GM21529 (cell line): ENCODE measurements around the gene GDAP1L1.
"Not testable (repeated sequence)": the region's sequence is repeated elsewhere in the genome, so short reads cannot be mapped to it uniquely, and the experiment has no call there.

Experiments used
- ATAC-seq: cut with Tn5 transposase; IDR thresholded peaks from one replicate; pipeline ENCODE4 v1.9.1; 2021; ENCODE audit not compliant: unreplicated experiment

Gene GDAP1L1

DNA sequence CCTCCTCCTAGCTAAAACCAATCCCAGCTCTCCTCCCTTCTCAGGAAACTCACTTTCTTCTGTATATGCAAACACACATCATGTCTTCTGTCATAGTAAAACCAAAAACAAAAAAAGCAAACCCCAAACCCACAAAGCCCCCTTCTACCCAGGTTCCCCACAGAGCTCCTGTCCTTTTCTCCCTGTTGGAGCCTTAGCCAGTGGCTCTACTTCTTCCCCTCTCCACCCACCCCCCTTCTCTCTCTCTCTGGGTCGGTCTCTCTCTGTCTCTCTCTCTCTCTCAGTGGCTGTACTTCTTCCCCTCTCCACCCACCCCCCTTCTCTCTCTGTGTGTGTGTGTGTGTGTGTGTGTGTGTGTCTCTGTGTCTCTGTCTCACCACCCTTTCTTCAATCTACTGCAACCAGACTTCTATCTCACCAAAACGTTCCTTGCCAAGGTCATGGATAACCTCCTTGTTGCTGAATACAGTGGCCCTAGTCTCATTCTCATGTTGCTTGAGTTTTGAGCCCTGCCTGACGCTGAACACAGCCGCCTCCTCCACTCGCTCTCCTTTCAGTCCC lies 27.9 kb upstream of the GDAP1L1 start:
- ATAC-seq = no peak

DNA sequence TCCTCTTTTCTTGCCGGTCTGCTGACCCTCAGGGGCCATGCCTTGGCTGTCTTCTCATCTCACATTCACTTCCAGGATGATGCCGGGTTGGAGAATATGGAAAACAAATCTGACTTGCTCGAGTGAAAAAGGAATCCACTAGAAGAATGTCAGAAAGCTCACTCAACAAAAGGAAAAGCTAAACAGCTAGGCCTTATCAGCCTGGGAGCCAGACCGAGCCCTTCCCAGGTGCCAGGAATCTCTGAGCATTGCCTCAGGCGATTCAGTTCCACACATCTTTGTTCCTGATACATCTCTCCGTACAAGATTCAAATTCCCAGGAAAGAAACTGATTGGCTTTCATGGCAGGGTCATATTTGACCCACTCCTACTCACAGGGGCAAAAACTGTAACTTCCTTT lies 27.3 kb upstream of the GDAP1L1 start:
- no peak for ATAC-seq

DNA sequence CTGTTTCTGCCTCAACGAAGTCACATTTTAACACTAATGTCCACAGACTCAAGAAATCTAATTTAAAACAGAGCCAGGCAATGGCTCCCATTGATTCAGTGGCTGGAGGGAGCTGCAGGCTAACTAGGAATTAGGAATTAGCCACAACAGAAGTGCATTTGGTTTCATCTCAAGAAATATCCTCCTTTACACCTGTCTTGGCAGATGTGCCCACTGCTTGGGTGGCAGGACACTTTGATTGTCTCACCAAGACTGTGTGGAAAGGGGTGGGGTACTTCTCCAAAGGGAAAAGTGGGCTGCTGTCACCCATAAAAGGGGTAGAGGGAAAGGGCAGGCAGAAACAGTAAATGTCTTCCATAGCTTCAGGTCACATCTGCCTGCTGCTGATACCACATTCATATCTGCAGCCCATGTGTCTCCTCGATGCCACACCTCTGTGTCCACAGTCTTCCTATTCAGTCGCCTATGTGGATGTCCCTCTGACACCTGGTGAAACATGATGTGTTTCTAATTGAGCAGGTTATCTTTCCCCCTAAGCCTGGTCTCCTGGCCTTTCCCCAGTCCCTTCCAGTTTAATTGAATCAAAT lies 25.6 kb upstream of the GDAP1L1 start:
- no peak for ATAC-seq

DNA sequence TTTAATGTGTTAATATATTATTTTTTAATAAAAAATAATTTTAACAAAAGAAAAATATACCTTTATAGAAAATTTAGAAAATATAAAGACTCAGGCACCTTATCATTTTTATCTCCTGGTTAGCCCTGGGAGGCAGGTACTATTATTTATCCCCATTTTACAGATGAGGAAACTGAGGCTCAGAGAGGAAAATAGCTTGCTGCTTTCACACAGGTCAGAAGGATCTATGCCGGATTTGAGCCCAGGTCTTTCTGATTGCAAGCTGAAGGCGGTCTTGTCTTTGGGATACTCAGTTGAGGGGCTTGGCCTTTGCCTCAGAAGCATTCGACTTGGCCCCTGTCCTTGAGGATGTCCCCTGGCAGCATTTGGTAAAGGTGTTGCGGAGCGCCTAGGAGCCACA lies 25.1 kb upstream of the GDAP1L1 start:
- no peak for ATAC-seq

DNA sequence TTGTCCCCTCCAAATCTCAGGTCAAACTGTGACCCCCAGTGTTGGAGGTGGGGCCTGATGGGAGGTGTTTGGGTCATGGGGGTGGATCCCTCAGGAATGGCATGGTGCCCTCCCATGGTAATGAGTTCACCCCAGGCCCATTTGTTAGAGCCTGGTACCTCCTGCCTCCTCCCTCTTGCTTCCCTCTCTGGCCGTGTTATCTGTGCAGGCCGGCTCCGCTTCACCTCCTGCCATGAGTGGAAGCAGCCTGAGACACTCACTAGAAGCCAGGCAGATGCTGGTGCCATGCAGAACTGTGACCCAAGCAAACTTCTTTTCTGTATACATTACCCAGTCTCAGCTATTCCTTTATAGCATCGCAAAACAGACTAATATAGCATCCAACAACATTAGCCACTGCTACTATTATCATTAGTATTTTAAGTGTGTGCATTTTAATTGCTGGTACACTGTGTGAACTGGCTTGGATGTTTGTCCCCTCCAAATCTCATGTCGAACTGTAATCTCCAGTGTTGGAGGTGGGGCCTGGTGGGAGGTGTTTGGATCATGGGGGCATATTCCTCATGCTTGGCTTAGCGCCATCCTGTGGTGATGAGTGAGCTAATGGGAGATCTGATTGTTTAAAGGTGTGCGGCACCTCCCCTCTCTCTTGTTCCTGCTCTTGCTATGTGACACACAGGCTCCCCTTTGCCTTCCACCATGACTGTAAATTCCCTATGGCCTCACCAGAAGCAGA lies 24.3 kb upstream of the GDAP1L1 start:
- no peak for ATAC-seq

DNA sequence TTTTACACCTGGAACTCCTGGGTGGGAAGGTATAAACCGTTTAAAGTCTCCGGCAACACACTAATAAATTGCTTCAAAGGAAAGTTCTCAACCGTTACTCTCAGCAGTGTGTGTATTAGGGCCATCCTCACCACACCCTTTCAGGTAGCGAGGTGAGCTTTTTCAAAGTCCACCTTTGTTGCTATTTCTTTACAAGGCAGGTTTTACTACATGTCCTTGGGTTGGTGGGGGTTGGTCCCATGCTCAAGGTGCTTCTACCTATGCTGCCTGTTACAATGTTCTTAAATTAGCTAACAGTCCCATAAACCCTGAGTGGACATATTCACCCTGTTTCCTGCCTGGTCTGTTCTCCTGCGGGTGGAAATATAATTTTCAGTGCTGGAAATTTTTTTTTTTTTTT lies 23.4 kb upstream of the GDAP1L1 start:
- ATAC-seq = no peak

DNA sequence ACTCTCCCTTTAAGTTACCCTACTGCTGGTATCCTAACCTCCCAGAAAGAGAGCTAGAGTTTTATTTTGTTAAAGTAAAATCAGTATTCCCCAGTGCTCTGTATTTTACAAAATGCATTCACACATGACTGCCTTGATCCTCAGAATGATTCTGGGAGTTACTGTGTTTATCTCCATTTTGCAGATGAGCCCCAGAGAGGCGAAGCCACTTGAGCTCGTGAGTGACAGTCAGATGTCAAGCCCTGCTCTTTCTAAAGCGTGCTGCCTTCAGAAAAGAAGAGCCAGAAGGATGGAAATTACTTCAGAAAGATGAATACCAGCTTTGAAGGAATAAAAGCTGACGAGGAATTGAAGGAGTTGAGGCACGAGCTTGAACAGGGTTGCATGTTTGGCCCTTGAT lies 22.5 kb upstream of the GDAP1L1 start:
- no peak for ATAC-seq

DNA sequence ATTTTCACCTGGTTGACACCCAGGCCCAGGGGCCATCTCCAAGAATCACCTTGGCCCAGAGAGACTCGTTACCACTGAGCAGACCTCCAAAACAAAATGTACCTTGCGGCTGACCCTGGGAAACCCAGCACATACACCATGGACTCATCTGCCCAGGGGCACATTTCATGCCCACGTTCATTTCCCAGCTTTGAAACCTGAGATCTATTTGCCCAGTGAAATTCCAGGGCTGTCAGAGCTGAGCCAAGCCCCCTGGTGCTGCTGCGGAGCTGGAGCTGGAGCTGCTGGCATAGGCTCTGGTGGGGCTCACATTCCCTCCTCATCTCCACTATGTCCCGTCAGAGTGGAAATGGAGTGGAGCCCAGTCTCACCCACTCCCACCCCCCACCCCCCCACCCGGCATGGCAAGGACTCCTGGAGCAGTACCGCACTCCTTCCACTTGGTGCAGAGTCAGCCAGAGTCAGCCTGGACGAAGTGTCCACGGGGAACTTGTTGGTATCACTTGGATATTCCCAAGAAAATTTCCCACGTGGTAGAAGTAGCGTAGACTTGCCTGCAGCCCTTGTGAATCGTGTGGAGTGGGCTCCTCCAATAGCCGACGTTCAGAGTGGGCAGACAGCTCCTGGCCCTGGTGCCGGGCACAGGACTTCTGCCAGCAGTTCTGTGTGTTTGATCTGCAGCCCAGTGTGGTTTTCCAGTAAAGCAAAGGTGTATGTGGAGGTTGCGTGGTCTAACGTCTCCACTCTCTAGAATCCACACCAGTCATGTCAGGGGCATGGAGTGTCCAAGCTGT lies 18.4 kb upstream of the GDAP1L1 start:
- ATAC-seq = no peak

DNA sequence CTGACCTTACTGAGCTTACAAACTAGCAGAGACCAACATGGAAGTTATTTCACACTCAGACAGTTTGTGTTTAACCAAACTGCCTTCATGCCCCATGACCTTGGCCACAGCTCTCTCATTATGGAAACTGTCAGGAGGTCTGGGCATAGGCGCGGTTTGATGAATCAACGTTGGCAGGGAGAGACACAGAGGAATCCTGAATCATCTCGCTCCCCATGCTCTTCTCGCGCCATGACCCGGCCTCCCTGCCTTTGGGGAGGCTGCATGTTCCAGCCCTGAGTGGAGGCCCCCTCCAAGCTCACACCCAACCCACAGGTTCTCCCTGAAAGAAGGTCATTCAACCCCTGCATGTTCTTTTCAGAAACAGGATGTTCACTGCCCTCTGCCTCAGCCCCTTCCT lies 15.9 kb upstream of the GDAP1L1 start:
- no peak for ATAC-seq

DNA sequence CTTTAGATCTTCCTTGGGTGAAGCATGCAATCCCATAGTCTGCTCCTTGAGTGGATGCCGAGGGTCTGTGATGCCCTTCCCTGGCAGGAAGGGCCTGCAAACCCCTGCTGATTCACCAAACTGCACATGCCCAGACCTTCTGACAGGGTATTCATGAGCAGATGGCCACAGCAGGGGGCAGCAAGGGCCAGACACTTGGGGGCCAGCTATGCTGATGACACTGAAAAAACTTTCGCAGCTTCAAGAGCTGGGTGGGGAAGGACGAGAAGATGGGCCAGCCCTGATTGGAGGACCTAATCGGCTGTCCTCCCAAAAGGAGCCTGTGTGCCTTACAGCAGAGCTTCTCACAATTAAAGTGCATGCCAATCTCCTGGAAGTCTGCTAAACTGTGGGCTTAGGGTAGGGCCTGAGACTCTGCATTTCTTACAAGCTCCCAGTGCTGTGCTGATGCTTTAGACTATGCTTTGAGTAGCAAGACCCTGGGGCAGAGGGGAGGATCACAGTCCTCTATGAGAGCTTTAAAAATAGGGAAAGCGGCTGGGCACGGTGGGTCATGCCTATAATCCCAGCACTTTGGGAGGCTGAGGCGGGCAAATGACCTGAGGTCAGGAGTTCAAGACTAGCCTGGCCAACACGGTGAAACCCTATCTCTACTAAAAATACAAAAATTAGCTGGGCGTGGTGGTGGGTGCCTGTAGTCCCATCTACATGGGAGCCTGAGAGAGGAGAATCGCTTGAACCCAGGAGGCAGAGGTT lies 15.2 kb upstream of the GDAP1L1 start:
- no peak for ATAC-seq

DNA sequence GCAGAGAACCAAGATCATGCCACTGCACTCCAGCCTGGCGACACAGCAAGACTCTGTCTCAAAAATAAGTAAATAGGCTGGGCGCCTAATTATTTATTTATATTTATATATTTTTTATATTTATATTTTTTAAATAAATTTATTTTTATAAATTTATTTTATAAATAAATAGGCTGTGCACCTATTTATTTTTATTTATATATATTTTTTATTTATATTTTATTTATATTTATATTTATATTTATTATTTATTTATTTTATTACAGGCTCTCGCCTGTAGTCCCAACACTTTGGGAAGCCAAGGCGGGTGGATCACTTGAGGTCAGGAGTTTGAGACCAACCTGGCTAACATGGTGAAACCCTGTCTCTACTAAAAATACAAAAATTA lies 14.6 kb upstream of the GDAP1L1 start:
- ATAC-seq = not testable (repeated sequence)

DNA sequence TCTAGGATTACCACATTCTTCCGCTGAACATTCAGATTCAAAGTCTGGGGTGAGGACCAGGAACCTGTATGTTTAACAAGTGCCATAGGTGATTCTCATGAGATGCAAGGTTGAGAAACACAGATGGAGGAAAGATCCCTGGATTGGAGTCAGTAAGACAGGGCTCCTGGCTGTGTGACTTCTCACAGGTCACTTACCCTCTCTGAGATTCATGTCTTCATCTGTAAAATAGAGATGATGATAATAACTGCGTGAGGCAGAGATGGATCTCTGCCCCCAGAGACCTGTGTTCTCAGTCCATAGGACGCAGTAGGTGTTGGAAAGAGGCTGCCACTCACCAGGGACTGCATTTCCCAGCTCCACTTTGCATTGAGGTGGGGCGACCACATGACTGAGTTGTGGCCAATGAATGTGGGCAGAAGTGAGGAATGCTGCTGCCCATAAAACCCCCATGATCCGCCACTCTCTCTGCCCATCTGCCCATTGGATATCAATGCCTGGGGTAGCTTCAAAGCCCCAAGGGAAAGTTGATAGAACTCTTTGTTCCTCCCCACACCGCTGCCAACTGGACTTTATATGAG lies 13.6 kb upstream of the GDAP1L1 start:
- no peak for ATAC-seq

DNA sequence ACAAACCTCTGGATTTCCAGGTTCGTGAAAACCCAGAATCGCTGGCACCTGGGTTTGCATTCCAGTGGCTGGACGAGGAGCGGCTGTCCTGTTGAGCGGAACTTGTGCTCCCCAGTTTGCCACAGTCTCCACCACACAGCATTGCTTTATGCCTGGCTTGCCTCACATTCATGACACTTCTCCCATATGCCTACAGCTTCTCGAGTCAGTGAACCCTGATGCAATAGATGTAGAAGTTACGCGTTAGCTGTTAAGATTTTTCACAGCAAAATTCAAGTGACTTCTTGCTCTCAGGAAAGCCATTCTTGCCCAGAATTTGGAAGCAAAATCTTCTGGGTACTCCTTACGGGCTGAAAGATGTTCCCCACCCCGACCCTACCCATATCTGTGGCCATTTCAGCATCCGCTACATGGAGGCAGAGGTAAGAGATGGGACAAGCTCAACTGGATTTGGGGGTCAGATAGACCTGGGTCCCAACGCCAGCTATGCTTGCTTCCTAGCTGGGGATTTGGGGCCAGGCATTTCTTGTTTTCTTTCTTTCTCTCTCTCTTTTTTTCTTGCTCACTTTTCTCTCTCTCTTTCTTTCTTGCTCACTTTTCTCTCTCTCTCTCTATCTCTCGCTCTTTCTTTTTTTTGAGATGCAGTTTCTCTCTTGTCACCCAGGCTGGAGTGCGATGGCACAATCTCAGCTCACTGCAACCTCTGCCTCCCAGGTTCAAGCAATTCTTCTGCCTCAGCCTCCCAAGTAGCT lies 12.4 kb upstream of the GDAP1L1 start:
- no peak for ATAC-seq

DNA sequence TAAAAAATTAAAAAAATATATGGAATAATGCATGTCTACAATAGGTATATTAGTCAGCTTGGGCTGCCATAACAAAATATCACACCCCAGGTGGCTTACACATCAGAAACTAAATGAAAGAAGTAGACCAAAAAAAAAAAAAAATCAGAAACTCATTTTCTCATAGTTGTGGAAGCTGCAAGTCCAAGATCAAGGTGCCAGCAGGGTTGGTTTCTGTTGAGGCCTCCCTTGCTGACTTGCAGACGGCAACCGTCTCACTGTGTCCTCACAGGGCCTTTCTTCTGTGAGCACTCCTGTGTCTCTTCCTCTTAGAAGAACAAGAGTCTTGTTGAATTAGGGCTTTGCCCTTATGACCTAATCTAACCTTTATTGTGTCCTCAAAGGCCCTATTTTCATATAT lies 11.4 kb upstream of the GDAP1L1 start:
- ATAC-seq = no peak

DNA sequence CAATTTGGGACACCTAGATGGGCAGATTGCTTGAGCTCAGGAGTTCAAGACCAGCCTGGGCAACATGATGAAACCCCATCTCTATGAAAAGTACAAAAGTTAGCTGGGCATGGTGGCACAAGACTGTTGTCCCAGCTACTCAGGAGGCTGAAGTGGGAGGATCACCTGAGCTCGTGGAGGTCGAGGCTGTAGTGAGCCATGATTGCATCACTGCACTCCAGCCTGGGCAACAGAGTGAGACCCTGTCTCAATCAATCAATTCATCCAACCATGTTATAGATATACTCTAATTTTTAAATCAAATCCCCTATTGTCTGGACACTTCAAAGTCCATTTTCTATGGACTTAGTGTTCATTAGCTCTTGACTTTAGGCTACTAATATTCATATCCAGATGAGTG lies 10.3 kb upstream of the GDAP1L1 start:
- ATAC-seq = not testable (repeated sequence)

DNA sequence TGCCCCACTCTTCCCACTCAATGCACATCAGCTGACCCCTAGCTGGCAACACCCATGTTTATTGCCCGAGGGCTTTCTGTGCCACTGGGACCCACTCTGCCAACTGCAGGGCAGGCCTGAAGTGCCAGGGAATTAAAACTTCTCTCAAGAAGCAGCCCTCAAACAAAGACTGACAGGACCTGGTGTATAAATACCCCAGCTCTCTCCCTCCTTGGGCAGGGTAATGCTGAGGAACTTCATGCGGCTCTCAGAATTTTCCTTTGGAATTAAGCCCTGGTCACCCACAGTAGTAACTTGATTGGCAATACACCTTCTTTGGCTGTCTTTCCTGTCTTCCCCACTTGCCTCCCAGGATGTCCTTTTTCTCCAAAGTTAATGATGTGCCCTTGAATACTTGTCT lies 5.3 kb upstream of the GDAP1L1 start:
- ATAC-seq = no peak

DNA sequence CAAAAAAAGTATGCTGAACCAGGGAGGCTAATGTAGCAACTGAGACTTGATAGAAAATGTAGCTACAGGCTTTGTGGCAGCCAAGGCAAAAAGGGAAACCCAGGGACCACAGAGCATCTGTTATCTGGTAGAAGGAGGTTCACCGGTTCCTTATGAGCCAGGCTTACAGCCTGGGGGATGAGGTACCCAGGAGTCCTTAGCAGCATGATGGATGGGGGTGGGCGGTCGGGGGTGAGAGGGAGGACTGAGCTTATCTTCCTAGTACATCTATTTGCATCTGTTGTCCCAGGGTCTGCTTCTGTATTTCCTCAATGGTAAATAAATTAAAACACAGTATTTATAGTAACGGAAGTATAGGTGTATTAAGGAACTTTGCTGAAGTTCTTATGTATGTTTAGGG lies 1.1 kb upstream of the GDAP1L1 start:
- no peak for ATAC-seq

DNA sequence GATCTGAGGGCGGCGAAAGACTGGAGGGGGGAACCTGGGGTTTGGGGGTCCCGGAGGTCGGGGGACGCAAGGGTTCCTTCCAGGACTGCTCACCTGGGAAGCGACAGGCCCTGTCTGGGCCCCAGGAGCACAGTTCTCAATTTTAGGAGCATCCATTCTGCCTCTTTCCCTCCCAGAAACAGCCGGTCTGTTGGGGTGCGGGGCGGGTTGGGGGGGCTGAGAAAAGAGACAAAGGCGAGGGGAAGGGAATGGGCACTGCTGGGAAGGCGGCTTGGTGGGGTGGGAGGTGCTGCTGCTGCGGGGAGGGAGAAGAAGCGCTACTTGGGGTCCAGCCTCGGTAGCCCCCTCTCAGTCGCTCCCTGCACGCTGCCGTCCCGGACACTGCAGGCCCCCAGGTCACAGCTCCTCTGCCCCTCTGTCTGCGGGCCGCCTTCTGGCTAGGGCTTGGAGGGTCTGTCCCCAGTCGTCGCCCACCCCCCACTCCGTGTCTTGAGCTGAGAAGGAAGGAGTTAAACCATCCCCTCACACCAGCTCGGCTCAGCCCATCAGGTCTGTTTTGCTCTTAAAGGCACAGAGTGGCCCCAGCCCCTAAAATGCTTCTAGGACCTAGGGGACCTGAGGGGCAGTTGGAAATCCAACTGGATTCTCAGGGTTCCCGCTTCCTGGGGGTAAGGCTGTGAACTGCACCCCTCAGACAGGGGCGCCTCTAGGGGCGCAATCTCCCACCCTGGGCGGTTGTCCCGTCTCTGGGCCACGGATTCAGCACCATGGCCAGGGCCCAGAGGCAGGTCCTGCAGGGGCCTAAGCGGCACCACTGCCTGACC lies 690 bp downstream of the GDAP1L1 start:
- ATAC-seq = no peak

DNA sequence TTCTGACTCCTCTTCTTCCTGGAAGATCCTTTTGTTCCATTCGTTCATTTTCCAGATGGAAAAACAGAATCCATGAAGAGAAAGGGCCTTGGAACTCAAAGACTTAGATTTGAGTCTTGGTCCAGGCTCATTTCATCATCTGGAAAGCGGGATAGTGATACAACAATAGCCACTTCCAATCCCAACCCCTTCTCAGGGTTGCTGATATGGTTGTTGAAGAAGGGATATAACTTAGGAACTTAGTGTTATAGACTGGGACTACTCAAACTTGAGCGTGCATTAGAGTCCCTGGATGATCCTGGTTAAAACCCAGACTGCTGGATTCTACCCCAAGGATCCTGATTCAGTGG lies 1.3 kb downstream of the GDAP1L1 start:
- no peak for ATAC-seq
